SU-DHL-6 (cell line): ENCODE data around the gene SLITRK1.

ENCODE experiments used
- H2AFZ ChIP-seq: fragments of 200-600 bp; sonication (generic); 2 replicates; pipeline ENCODE4 v1.6.1; 2014; ENCODE audit warnings: low read depth, mild to moderate bottlenecking, moderate library complexity, mixed read lengths, antibody characterized with exemption, low read length; ENCODE audit not compliant: severe bottlenecking
- H3F3A ChIP-seq: fragments of 200-600 bp; shearing (Covaris generic); 2 replicates; pipeline ENCODE4 v1.6.0; 2016; ENCODE audit warnings: antibody characterized with exemption, mild to moderate bottlenecking; ENCODE audit not compliant: insufficient read depth
- H3K27ac ChIP-seq: fragments of 200-600 bp; sonication (generic); 2 replicates; pipeline ENCODE4 v1.5.1; 2016; ENCODE audit warnings: low read depth, mild to moderate bottlenecking, low read length, moderate library complexity, mixed read lengths
- H3K27me3 ChIP-seq: fragments of 200-600 bp; sonication (generic), shearing (Covaris generic); 2 replicates; pipeline ENCODE4 v1.6.0; 2014; ENCODE audit warnings: mild to moderate bottlenecking, low read length
- H3K36me3 ChIP-seq: fragments of 200-600 bp; sonication (generic); 2 replicates; pipeline ENCODE4 v1.6.1; 2014; ENCODE audit warnings: mild to moderate bottlenecking, low read length, mixed read lengths
- H3K4me2 ChIP-seq: fragments of 300-600, 200-600 bp; shearing (Covaris generic), sonication (generic); 2 replicates; pipeline ENCODE4 v1.6.0; 2014; ENCODE audit warnings: low read length, low read depth, mild to moderate bottlenecking; ENCODE audit not compliant: poor library complexity, severe bottlenecking
- H3K4me3 ChIP-seq: fragments of 200-600 bp; sonication (generic); 2 replicates; pipeline ENCODE4 v1.5.1; 2014; ENCODE audit warnings: antibody characterized with exemption, low read length, mild to moderate bottlenecking, mixed read lengths; ENCODE audit not compliant: insufficient read depth, poor library complexity, severe bottlenecking
- H3K79me2 ChIP-seq: fragments of 200-600 bp; sonication (generic); 2 replicates; pipeline ENCODE4 v1.6.1; 2014; ENCODE audit warnings: mild to moderate bottlenecking, low read length, moderate library complexity; ENCODE audit not compliant: insufficient read depth
- H3K9ac ChIP-seq: fragments of 200-600 bp; sonication (generic); 2 replicates; pipeline ENCODE4 v1.7.0; 2014; ENCODE audit warnings: mild to moderate bottlenecking, low read length
- H3K9me2 ChIP-seq: fragments of 200-600 bp; sonication (generic); replicated peaks from 2 replicates; pipeline ENCODE4 v1.6.1; 2014; ENCODE audit warnings: low read length; ENCODE audit not compliant: insufficient read depth
- H3K9me3 ChIP-seq: fragments of 200-600 bp; sonication (generic); 2 replicates; pipeline ENCODE4 v1.6.1; 2014; ENCODE audit warnings: low read length, mixed read lengths; ENCODE audit not compliant: insufficient read depth
- H4K20me1 ChIP-seq: fragments of 200-600 bp; sonication (generic); 2 replicates; pipeline ENCODE4 v1.6.1; 2014; ENCODE audit warnings: low read depth, mild to moderate bottlenecking, antibody characterized with exemption, low read length, moderate library complexity, mixed read lengths
- CTCF ChIP-seq: fragments of 200-600 bp; sonication (generic); IDR thresholded peaks from one replicate; pipeline ENCODE4 v1.5.1; 2017; ENCODE audit warnings: antibody characterized with exemption, mild to moderate bottlenecking, low read length, moderate library complexity; ENCODE audit not compliant: insufficient read depth, poor library complexity, severe bottlenecking
- EZH2phosphoT487 ChIP-seq: fragments of 200-600 bp; sonication (generic), shearing (Covaris generic); conservative IDR thresholded peaks from 2 replicates; pipeline ENCODE4 v1.6.1; 2018; ENCODE audit warnings: mild to moderate bottlenecking, antibody characterized with exemption, low read length, moderate library complexity, mixed read lengths

SLITRK1 gene

DNA sequence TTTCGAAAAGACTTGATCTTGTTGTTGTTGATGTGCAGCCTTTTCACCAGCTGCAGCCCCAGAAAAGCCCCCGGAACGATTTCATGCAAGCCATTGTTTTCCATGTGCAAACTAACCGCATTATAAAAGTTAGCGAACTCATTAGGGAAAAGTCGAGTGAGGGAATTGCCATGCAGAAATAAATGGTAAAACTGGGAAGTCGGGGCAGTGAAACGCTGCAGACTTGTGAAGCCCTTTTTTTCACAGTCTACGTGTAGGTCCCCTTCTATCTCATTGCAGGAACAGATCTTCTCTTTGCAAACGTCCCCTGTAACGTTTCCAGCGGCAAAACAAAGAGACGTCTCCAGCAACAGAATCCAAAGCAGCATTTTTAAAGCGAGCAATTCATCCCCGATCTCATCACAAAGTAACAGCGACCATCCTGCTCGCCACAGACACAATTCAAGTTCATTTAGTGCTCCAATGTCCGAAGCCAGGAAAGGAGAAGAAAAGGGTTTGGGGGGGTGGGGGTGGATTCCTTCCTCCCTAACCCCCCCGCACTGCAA, 1.1 kb downstream of the SLITRK1 start:
- no peak overlapping the region for H3K4me2 ChIP-seq
- no peaks in the 10 kb centered on the region for H3F3A ChIP-seq
- H3K9ac ChIP-seq = no peak overlapping the region
- TF ChIP-seq EZH2phosphoT487 = no peak
- TF ChIP-seq CTCF = no peak
- no peaks in the 10 kb centered on the region for H3K27me3 ChIP-seq
- no peak overlapping the region for H3K4me3 ChIP-seq
- H3K36me3 ChIP-seq = no peaks in the 10 kb centered on the region
- H3K9me3 ChIP-seq = no peaks in the 10 kb centered on the region
- H3K27ac ChIP-seq = no peak overlapping the region
- no peaks in the 10 kb centered on the region for H4K20me1 ChIP-seq
- H2AFZ ChIP-seq = no peak overlapping the region
- H3K79me2 ChIP-seq = no peaks in the 10 kb centered on the region
- no peaks in the 10 kb centered on the region for H3K9me2 ChIP-seq

DNA sequence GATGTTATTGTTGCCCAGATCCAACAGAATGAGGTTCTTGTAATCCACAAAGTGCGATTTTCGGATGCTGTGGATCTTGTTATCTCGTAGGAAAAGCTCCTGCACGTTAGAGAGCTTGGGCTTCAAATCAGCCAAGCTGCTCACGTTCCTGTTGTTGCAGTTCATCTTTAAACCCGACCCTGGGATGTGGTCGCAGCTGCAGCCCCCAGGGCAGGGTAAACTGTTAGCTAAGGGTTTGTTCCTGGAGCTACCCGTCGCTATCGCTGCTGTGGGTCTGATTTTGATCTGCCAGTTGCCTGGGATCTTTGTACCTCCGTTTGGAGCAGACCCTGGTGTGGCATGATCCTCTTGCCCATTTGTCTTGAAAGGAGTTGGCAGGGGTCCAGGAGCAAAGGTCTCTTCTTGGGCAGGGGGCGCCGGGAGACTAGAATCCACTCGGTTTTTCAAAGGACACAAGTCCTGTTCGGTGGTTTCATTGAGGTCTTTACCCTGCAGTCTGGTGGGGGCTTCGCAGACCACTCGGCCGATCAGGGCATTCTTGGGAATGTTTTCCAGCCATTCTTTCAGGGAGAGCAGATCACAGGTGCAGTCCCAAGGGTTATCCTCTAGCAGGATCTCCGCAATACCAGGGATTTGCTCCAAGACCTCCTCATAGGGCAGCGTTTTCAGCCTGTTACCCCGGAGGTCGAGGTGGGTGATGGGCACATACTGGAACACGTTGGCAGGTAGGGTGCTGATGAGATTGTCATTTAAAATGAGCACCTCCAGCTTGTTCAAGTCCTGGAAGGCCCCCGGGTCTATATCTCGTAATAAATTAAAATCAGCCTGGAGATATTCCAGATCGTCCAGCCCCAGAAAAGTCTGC, 1.8 kb downstream of the SLITRK1 start:
- Histone ChIP-seq H3K4me2 (no peak overlapping the region), H3K27me3 (no peaks in the 10 kb centered on the region), H3K9me2 (no peaks in the 10 kb centered on the region), H3K9me3 (no peaks in the 10 kb centered on the region), H3K9ac (no peak overlapping the region), H2AFZ (no peak overlapping the region), H3K27ac (no peak overlapping the region), H3K79me2 (no peaks in the 10 kb centered on the region), H3K4me3 (no peak overlapping the region), H3K36me3 (no peaks in the 10 kb centered on the region), H3F3A (no peaks in the 10 kb centered on the region), H4K20me1 (no peaks in the 10 kb centered on the region)
- TF ChIP-seq EZH2phosphoT487 = no peak
- no peak for TF ChIP-seq CTCF

DNA sequence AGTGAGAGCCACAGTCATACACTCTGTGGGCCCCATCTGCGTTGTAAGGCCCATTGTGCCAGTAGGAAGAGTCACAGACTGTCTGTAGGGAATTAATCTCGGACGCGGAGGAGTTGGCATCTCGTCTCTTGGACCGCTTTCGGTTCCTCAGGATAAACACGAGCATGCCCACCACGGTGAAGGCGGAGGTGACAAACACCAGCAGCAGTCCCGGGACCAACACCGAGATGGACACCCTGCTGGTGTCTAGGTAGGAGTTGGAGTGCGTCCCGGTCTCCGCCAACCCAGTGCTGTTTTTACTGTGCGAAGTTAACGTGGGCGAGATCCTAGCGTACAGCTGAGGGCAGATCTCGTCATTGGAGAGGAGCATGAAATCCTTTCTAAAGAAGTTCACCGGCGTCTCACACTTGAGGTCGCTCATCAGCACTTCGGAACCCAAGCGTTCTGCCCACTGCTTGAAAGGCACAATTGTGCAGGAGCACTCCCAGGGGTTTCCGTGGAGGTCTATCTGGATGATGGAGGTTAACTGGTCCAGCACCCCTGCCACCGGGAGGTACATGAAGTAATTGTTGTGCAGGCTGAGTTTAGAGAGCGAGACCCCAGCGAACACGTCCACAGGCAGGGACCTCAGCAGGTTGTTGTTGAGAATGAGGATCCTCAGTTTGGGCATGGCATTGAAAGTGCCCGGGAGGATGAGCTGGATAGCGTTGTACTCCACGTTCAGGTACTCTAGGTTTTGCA, 2.7 kb downstream of the SLITRK1 start:
- Histone ChIP-seq H3K27ac (no peak overlapping the region), H3K36me3 (no peaks in the 10 kb centered on the region), H3F3A (no peaks in the 10 kb centered on the region), H3K27me3 (no peaks in the 10 kb centered on the region), H3K4me2 (no peak overlapping the region), H3K9me2 (no peaks in the 10 kb centered on the region), H3K9me3 (no peaks in the 10 kb centered on the region), H4K20me1 (no peaks in the 10 kb centered on the region), H2AFZ (no peak overlapping the region), H3K79me2 (no peaks in the 10 kb centered on the region), H3K9ac (no peak overlapping the region), H3K4me3 (no peak overlapping the region)
- no peak for TF ChIP-seq CTCF
- TF ChIP-seq EZH2phosphoT487 = no peak
